Activated B cell treated with CpG ODN at 0.5 μM for 24 hours (primary cell): ENCODE data around the gene CNTNAP2. TPM values are rescaled to one million over a fixed set of nuclear protein-coding genes. Genes with fewer than 3 reads are reported as not detected.

Source experiments
- ATAC-seq: fragments of 200-7000 bp; cut with Tn5 transposase; one replicate; pipeline ENCODE4 v1.10.0; 2021; ENCODE audit warnings: low read depth, mild to moderate bottlenecking, moderate library complexity
- CTCF ChIA-PET: fragments of 350-600 bp; sonication (Branson Sonifier 250); formaldehyde crosslinking; loops from one replicate; lab custom pipeline; 2021; ENCODE audit warnings: antibody characterized with exemption; lab: Charles Lee
- POLR2A ChIA-PET: fragments of 350-600 bp; sonication (Branson Sonifier 250); formaldehyde crosslinking; loops from one replicate; lab custom pipeline; 2021; ENCODE audit warnings: antibody characterized with exemption; lab: Charles Lee
- DNase-seq: peaks from one replicate; pipeline ENCODE4 v3.0.0; 2022
- H3K27ac Mint-ChIP-seq: one replicate; pipeline ENCODE4 v1.8.0; 2020; ENCODE audit warnings: mixed read lengths
- H3K27me3 Mint-ChIP-seq: one replicate; pipeline ENCODE4 v1.8.0; 2021; ENCODE audit warnings: mixed read lengths
- H3K36me3 Mint-ChIP-seq: one replicate; pipeline ENCODE4 v1.8.0; 2021; ENCODE audit warnings: low read depth, mixed read lengths
- H3K4me1 Mint-ChIP-seq: one replicate; pipeline ENCODE4 v1.8.0; 2021; ENCODE audit warnings: mixed read lengths
- H3K4me3 Mint-ChIP-seq: one replicate; pipeline ENCODE4 v1.8.0; 2020; ENCODE audit warnings: mild to moderate bottlenecking, mixed read lengths
- H3K9me3 Mint-ChIP-seq: one replicate; pipeline ENCODE4 v1.8.0; 2020; ENCODE audit warnings: mixed read lengths
- intact Hi-C: fragments of 100-400 bp; cut with micrococcal nuclease; formaldehyde crosslinking; loops from one replicate; pipeline ENCODE4 v1.15.1; 2024
- total RNA-seq: library from RNA; stranded (reverse); gene quantifications from 2 replicates; pipeline ENCODE4 v1.2.3, GENCODE V29; 2022
- TF ChIP-seq, protein P1 (sequence below): fragments of 200-600 bp; IDR thresholded peaks from one replicate; pipeline ENCODE4 v1.8.0; 2022; ENCODE audit warnings: antibody characterized with exemption, mild to moderate bottlenecking

CNTNAP2 gene
- total RNA-seq, 1 donor from 2014 or later, result 0.84 TPM

DNA sequence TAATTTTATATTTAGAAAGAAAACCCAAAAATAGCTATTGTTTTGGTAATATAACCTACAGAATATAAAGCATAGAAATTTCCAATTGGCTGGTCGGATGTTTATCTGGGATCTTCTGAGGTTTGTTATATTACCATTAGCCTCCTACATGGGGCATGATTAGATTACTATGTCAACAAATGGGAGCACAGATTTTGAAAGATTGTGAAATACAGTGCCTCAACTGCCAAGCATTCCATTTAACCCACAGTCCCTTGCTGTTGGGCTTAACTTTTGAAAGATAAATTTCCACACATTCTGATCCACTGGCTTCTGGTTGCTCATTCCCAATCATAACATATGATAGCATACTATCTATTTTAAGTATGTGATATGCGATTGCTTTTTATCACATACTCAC is 2018.5 kb downstream of the CNTNAP2 start:
- TF ChIP-seq, protein P1, sequence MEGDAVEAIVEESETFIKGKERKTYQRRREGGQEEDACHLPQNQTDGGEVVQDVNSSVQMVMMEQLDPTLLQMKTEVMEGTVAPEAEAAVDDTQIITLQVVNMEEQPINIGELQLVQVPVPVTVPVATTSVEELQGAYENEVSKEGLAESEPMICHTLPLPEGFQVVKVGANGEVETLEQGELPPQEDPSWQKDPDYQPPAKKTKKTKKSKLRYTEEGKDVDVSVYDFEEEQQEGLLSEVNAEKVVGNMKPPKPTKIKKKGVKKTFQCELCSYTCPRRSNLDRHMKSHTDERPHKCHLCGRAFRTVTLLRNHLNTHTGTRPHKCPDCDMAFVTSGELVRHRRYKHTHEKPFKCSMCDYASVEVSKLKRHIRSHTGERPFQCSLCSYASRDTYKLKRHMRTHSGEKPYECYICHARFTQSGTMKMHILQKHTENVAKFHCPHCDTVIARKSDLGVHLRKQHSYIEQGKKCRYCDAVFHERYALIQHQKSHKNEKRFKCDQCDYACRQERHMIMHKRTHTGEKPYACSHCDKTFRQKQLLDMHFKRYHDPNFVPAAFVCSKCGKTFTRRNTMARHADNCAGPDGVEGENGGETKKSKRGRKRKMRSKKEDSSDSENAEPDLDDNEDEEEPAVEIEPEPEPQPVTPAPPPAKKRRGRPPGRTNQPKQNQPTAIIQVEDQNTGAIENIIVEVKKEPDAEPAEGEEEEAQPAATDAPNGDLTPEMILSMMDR, result no peak
- CTCF ChIA-PET, result no interaction called here
- no peaks in the 10 kb centered on the region for H3K36me3 Mint-ChIP-seq
- POLR2A ChIA-PET, result no interaction called here
- H3K27ac Mint-ChIP-seq, result no peak overlapping the region
- no peak overlapping the region for H3K4me3 Mint-ChIP-seq
- ATAC-seq (no peak), DNase-seq (no peak)
- H3K4me1 Mint-ChIP-seq, result no peaks in the 10 kb centered on the region
- H3K9me3 Mint-ChIP-seq, result peaks cover 2% of the 10 kb centered on the region
- intact Hi-C loops, result no loop called here
- H3K27me3 Mint-ChIP-seq, result peaks cover 3% of the 10 kb centered on the region

DNA sequence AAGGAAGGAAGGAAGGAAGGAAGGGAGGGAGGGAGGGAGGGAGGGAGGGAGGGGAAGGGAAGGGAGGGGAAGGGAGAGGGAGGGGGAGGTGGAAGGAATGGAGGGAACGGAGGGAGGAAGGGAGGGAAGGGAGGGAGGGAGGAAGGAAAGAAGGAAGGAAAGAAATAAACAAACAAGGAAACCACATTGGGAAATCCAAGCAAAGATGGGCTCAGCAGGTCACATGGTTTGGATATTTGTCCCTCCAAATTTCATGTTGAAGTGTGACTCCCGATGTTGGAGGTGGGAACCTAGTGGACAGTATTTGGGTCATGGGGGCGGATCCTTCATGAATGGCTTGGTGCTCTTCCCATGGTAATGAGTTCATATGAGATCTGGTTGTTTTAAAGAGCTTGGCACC is 2019.4 kb downstream of the CNTNAP2 start:
- CTCF ChIA-PET, result no interaction called here
- H3K27ac Mint-ChIP-seq, result no peak overlapping the region
- ATAC-seq, result no peak
- peaks cover 3% of the 10 kb centered on the region for H3K27me3 Mint-ChIP-seq
- POLR2A ChIA-PET, result no interaction called here
- H3K36me3 Mint-ChIP-seq, result no peaks in the 10 kb centered on the region
- H3K4me3 Mint-ChIP-seq, result no peak overlapping the region
- no peaks in the 10 kb centered on the region for H3K4me1 Mint-ChIP-seq
- peaks cover 2% of the 10 kb centered on the region for H3K9me3 Mint-ChIP-seq
- TF ChIP-seq, protein P1, result no peak
- intact Hi-C loops, result no loop called here
- no peak for DNase-seq

DNA sequence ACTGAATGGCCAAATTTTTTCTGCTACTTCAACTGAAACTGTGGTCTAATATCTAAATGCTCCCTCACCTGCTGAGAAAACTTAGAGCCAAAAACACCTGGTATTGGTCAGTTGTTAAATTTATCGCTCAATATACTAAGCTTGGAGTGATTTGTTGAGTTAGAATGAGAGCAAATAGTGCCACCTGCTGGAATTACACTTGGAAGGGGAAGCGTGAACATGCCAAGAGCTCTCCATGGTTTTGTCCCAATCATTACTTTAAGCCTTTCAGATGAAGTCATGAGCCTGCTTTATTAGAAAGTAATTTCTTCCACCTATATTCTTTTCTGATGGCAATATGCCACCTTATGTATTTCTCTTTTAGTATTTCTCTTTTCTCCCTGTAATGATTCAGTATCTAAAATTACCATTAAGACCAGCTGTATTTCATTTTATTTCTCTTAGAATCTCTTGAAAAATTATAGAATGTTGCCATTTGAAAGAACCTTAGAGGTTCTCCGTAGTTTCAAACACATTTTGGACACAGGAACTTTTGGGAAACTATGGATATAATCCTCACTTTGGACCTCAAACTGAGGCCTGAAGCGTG is 2026.2 kb downstream of the CNTNAP2 start:
- Mint-ChIP-seq H3K27me3 (peaks cover 3% of the 10 kb centered on the region), H3K36me3 (no peaks in the 10 kb centered on the region), H3K9me3 (no peaks in the 10 kb centered on the region), H3K27ac (no peak overlapping the region), H3K4me3 (no peak overlapping the region), H3K4me1 (no peaks in the 10 kb centered on the region)
- TF ChIP-seq, protein P1, result no peak
- DNase-seq (no peak), ATAC-seq (no peak)
- CTCF ChIA-PET, result no interaction called here
- intact Hi-C loops, result no loop called here
- POLR2A ChIA-PET, result no interaction called here

DNA sequence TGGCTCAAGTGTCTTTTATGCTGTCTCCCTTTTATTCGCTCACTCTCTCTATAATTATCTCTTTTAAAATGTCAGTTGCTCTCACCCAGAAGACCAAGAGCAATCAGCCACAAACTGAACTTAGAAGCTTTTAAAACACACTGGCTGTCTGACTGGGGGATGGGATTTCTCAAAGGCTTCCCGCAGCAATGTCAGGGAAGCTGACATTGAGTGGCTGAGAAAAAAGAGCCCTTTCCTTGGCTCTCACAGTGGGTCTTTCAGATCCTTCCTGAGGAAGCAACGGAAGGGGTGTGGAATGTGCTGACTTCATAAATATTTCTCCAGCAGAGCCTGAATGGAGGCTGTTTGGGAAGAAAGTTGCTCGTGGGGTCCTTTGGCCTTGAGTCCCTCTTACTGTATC is 2028.2 kb downstream of the CNTNAP2 start:
- H3K27ac Mint-ChIP-seq, result no peak overlapping the region
- no peak for DNase-seq
- no peak overlapping the region for H3K4me3 Mint-ChIP-seq
- TF ChIP-seq, protein P1, result no peak
- POLR2A ChIA-PET, result no interaction called here
- H3K4me1 Mint-ChIP-seq, result no peaks in the 10 kb centered on the region
- no peak for ATAC-seq
- peaks cover 3% of the 10 kb centered on the region for H3K27me3 Mint-ChIP-seq
- H3K36me3 Mint-ChIP-seq, result no peaks in the 10 kb centered on the region
- CTCF ChIA-PET, result no interaction called here
- H3K9me3 Mint-ChIP-seq, result no peaks in the 10 kb centered on the region
- intact Hi-C loops, result no loop called here

DNA sequence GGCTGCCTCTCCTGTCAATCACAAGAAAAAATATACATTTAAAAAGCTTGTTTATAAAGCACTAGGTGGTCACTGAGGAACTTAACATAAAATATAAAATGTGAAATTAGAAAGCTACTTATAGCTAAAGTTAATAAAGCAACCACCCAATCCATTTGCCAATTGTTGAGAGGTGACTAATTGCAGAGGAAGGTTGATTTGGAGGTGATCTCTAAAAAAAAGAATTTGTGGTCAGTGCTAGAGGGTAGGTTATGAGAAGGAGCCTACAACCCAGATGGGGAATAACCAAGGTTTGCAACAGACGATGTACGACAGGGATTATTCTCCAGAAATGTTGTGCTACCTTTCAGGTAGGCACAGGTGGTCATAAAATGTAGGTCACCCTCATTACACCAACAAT is 2029.7 kb downstream of the CNTNAP2 start:
- Mint-ChIP-seq H3K27me3 (peaks cover 3% of the 10 kb centered on the region), H3K36me3 (no peaks in the 10 kb centered on the region), H3K4me1 (no peaks in the 10 kb centered on the region), H3K9me3 (no peaks in the 10 kb centered on the region), H3K27ac (no peak overlapping the region), H3K4me3 (no peak overlapping the region)
- DNase-seq (no peak), ATAC-seq (no peak)
- ChIA-PET CTCF (no interaction called here), POLR2A (no interaction called here)
- intact Hi-C loops, result no loop called here
- TF ChIP-seq, protein P1, result no peak
